ENCODE measurements around the gene DNM2. TPM values are rescaled to one million over a fixed set of nuclear protein-coding genes. Genes with fewer than 3 reads are reported as not detected.
A peak's percentile ranks its signal among the peaks of the same experiment; 100 is the strongest.

DNM2 gene
- total RNA-seq, 4 donors from 2014 or later, result 469 to 1,152 (median 585) TPM

GRCh38 chr19:10773969-10774368 is 56.1 kb downstream of the DNM2 start:
- DNase-seq, result no peak
- WGBS, 2 donors (ENCODE audit: low coverage in 1 of 2), result 33 to 63% methylated on average over 2 to 3 of the region's 3 CpGs
- peaks cover 5 to 22% (median 16%) of the 10 kb centered on the region in 4 donors for H3K4me1 ChIP-seq
- no peaks in the 10 kb centered on the region for H3K27me3 ChIP-seq
- no peak overlapping the region for H3K27ac ChIP-seq
- intact Hi-C loops (cut with DNase I; ENCODE audit: low total_unique reads) (no loop called here), in situ Hi-C loops (cut with MboI; ENCODE audit: low pct_ligation_motif_present in 1 of 4, low pct_unique_long_range_greater_than_20kb in 1 of 4, low sequenced_read_pairs in 3 of 4) (no loop called here)
- H3K4me3 ChIP-seq, result no peak overlapping the region
- TF ChIP-seq POLR2A (IDR thresholded peaks at IDR 0.05) (no peak), EP300 (IDR thresholded peaks at IDR 0.05; ENCODE audit: low read depth) (no peak), CTCF (IDR thresholded peaks at IDR 0.05) (no peak)
- peaks cover 0 to 45% (median 22%) of the 10 kb centered on the region in 4 donors for H3K36me3 ChIP-seq
- no peaks in the 10 kb centered on the region for H3K9me3 ChIP-seq

GRCh38 chr19:10774893-10775292 is 57.0 kb downstream of the DNM2 start:
- peaks cover 0 to 12% (median 7%) of the 10 kb centered on the region in 4 donors for H3K4me1 ChIP-seq
- intact Hi-C loops (cut with DNase I; ENCODE audit: low total_unique reads), result no loop called here
- peaks cover 0 to 52% (median 23%) of the 10 kb centered on the region in 4 donors for H3K36me3 ChIP-seq
- in situ Hi-C loops (cut with MboI; ENCODE audit: low pct_ligation_motif_present in 1 of 4, low pct_unique_long_range_greater_than_20kb in 1 of 4, low sequenced_read_pairs in 3 of 4), result no loop called here
- H3K27ac ChIP-seq, result no peak overlapping the region
- WGBS, 2 donors (ENCODE audit: low coverage in 1 of 2), result 94 to 100% methylated on average over 5 to 6 of the region's 6 CpGs
- H3K4me3 ChIP-seq, result no peak overlapping the region
- no peaks in the 10 kb centered on the region for H3K9me3 ChIP-seq
- TF ChIP-seq CTCF (IDR thresholded peaks at IDR 0.05), result no peak
- TF ChIP-seq EP300 (IDR thresholded peaks at IDR 0.05; ENCODE audit: low read depth), result no peak
- no peak for TF ChIP-seq POLR2AphosphoS5 (IDR thresholded peaks at IDR 0.05)
- no peak for TF ChIP-seq POLR2A (IDR thresholded peaks at IDR 0.05)
- no peaks in the 10 kb centered on the region for H3K27me3 ChIP-seq
- no peak for DNase-seq

GRCh38 chr19:10776900-10777650 is 59.2 kb downstream of the DNM2 start:
- peak; percentile 26 for DNase-seq
- peaks cover 0 to 71% (median 30%) of the 10 kb centered on the region in 4 donors for H3K36me3 ChIP-seq
- WGBS, 2 donors (ENCODE audit: low coverage in 1 of 2), result 59 to 63% methylated on average over 3 to 14 of the region's 14 CpGs
- H3K27me3 ChIP-seq, result no peaks in the 10 kb centered on the region
- in situ Hi-C loops (cut with MboI; ENCODE audit: low pct_ligation_motif_present in 1 of 4, low pct_unique_long_range_greater_than_20kb in 1 of 4, low sequenced_read_pairs in 3 of 4), result no loop called here
- H3K4me3 ChIP-seq, result no peak overlapping the region
- TF ChIP-seq POLR2AphosphoS5 (IDR thresholded peaks at IDR 0.05) (no peak), POLR2A (IDR thresholded peaks at IDR 0.05) (no peak), EP300 (IDR thresholded peaks at IDR 0.05; ENCODE audit: low read depth) (no peak), CTCF (IDR thresholded peaks at IDR 0.05) (no peak)
- H3K9me3 ChIP-seq, result no peaks in the 10 kb centered on the region
- H3K27ac ChIP-seq, result peak overlapping the region in 3 of 4 donors; percentile 11 to 62 (median 23)
- intact Hi-C loops (cut with DNase I; ENCODE audit: low total_unique reads), result no loop called here
- H3K4me1 ChIP-seq, result peaks cover 0 to 3% (median 1%) of the 10 kb centered on the region in 4 donors

- Histone ChIP-seq H3K27ac (peak overlapping the region; percentile 63 to 72 (median 69)), H3K4me1 (peaks cover 0 to 2% (median 0%) of the 10 kb centered on the region in 4 donors), H3K4me3 (no peak overlapping the region), H3K9me3 (no peaks in the 10 kb centered on the region), H3K36me3 (peaks cover 0 to 88% (median 37%) of the 10 kb centered on the region in 4 donors), H3K27me3 (no peaks in the 10 kb centered on the region)
- in situ Hi-C loops (cut with MboI; ENCODE audit: low pct_ligation_motif_present in 1 of 4, low pct_unique_long_range_greater_than_20kb in 1 of 4, low sequenced_read_pairs in 3 of 4), result no loop called here
- intact Hi-C loops (cut with DNase I; ENCODE audit: low total_unique reads), result no loop called here
- peak; percentile 42 for DNase-seq
- 59 to 67% methylated on average over 3 to 6 of the region's 6 CpGs for WGBS, 2 donors (ENCODE audit: low coverage in 1 of 2)
- TF ChIP-seq POLR2A (IDR thresholded peaks at IDR 0.05), result no peak
- peak in 2 of 3 donors; percentile 9 to 34 for TF ChIP-seq POLR2AphosphoS5 (IDR thresholded peaks at IDR 0.05)
These were observed 62.5 kb downstream of the DNM2 start for GRCh38 chr19:10780368-10780767.
